OCI-LY1 (cell line): Measurements from ENCODE around the gene NRAS.

Experiments used
- H2AFZ ChIP-seq: fragments of 200-600 bp; sonication (generic), shearing (Covaris generic); 2 replicates; pipeline ENCODE4 v1.6.0; 2014; ENCODE audit warnings: antibody characterized with exemption, mild to moderate bottlenecking, low read length
- H3F3A ChIP-seq: fragments of 200-600 bp; sonication (generic), shearing (Covaris generic); 2 replicates; pipeline ENCODE4 v1.6.0; 2014; ENCODE audit warnings: mild to moderate bottlenecking, antibody characterized with exemption, low read length, moderate library complexity; ENCODE audit not compliant: insufficient read depth
- H3K27ac ChIP-seq: fragments of 200-600 bp; sonication (generic); 2 replicates; pipeline ENCODE4 v1.5.1; 2014; ENCODE audit warnings: low read length, mixed run types, mild to moderate bottlenecking, low read depth; ENCODE audit not compliant: poor library complexity, severe bottlenecking
- H3K27me3 ChIP-seq: fragments of 200-600 bp; sonication (generic); 2 replicates; pipeline ENCODE4 v1.6.0; 2014; ENCODE audit warnings: antibody characterized with exemption, mild to moderate bottlenecking, low read length, moderate library complexity; ENCODE audit not compliant: insufficient read depth
- H3K36me3 ChIP-seq: fragments of 200-600 bp; sonication (generic); 2 replicates; pipeline ENCODE4 v1.6.1; 2014; ENCODE audit warnings: mild to moderate bottlenecking, antibody characterized with exemption, low read length, moderate library complexity, mixed read lengths; ENCODE audit not compliant: insufficient read depth
- H3K4me1 ChIP-seq: fragments of 200-600 bp; sonication (generic); 2 replicates; pipeline ENCODE4 v1.5.1; 2014; ENCODE audit warnings: mild to moderate bottlenecking, low read length, moderate library complexity; ENCODE audit not compliant: insufficient read depth, severe bottlenecking
- H3K4me2 ChIP-seq: fragments of 200-600 bp; sonication (generic), shearing (Covaris generic); 2 replicates; pipeline ENCODE4 v1.6.1; 2014; ENCODE audit warnings: low read length
- H3K4me3 ChIP-seq: fragments of 200-600 bp; sonication (generic); 2 replicates; pipeline ENCODE4 v1.5.1; 2014; ENCODE audit warnings: low read length, low read depth, mild to moderate bottlenecking, mixed read lengths; ENCODE audit not compliant: poor library complexity, severe bottlenecking
- H3K79me2 ChIP-seq: fragments of 200-600 bp; shearing (Covaris generic); 2 replicates; pipeline ENCODE4 v1.6.1; 2016; ENCODE audit warnings: mixed run types, low read length, mixed read lengths; ENCODE audit not compliant: insufficient read depth
- H3K9ac ChIP-seq: fragments of 200-600 bp; sonication (generic), shearing (Covaris generic); 2 replicates; pipeline ENCODE4 v1.6.1; 2014; ENCODE audit warnings: mild to moderate bottlenecking, low read length, mixed read lengths
- H3K9me2 ChIP-seq: fragments of 200-600 bp; sonication (generic), shearing (Covaris generic); 2 replicates; pipeline ENCODE4 v1.6.1; 2014; ENCODE audit warnings: low read depth, mild to moderate bottlenecking, low read length, mixed read lengths
- H3K9me3 ChIP-seq: fragments of 200-600 bp; shearing (Covaris generic); 2 replicates; pipeline ENCODE4 v1.6.1; 2014; ENCODE audit warnings: low read length, mixed read lengths
- H4K20me1 ChIP-seq: fragments of 200-600 bp; sonication (generic), shearing (Covaris generic); 2 replicates; pipeline ENCODE4 v1.6.0; 2016; ENCODE audit warnings: mild to moderate bottlenecking, low read length; ENCODE audit not compliant: insufficient read depth
- CTCF ChIP-seq: fragments of 200-600 bp; sonication (generic), shearing (Covaris generic); IDR thresholded peaks from 2 replicates; pipeline ENCODE4 v1.5.1; 2017; ENCODE audit warnings: mild to moderate bottlenecking, antibody characterized with exemption, low read length, moderate library complexity, mixed read lengths
- EZH2 ChIP-seq: fragments of 200-600 bp; sonication (generic), shearing (Covaris generic); IDR thresholded peaks from 2 replicates; pipeline ENCODE4 v1.8.0; 2017; ENCODE audit warnings: borderline replicate concordance, mixed run types, mild to moderate bottlenecking, antibody characterized with exemption, low read length, moderate library complexity, mixed read lengths

Gene NRAS

GRCh38 chr1:114741963-114742746, 25.6 kb upstream of the NRAS start:
- H3K9me2 ChIP-seq: no peaks in the 10 kb centered on the region

GRCh38 chr1:114740331-114740730, 23.8 kb upstream of the NRAS start:
- H3K36me3 ChIP-seq: peaks cover 97% of the 10 kb centered on the region
- no peak overlapping the region for H3K4me2 ChIP-seq
- H3F3A ChIP-seq: no peaks in the 10 kb centered on the region
- H3K4me3 ChIP-seq: no peak overlapping the region
- TF ChIP-seq EZH2 (no peak), CTCF (no peak)
- peaks cover 7% of the 10 kb centered on the region for H4K20me1 ChIP-seq
- H3K9me2 ChIP-seq: no peaks in the 10 kb centered on the region
- peaks cover 61% of the 10 kb centered on the region for H3K79me2 ChIP-seq
- no peak overlapping the region for H3K27ac ChIP-seq
- no peaks in the 10 kb centered on the region for H3K9me3 ChIP-seq
- no peak overlapping the region for H2AFZ ChIP-seq
- H3K4me1 ChIP-seq: no peaks in the 10 kb centered on the region
- H3K27me3 ChIP-seq: no peaks in the 10 kb centered on the region
- no peak overlapping the region for H3K9ac ChIP-seq

More at GRCh38 chr1:114741963-114742746, 25.6 kb upstream of the NRAS start:
- Histone ChIP-seq H3K79me2 (peaks cover 80% of the 10 kb centered on the region), H3K27me3 (no peaks in the 10 kb centered on the region), H3K4me3 (no peak overlapping the region), H4K20me1 (peaks cover 13% of the 10 kb centered on the region), H3K4me1 (no peaks in the 10 kb centered on the region), H3K9me3 (no peaks in the 10 kb centered on the region), H3K9ac (no peak overlapping the region), H3F3A (no peaks in the 10 kb centered on the region), H2AFZ (no peak overlapping the region), H3K36me3 (peaks cover 97% of the 10 kb centered on the region), H3K27ac (no peak overlapping the region), H3K4me2 (no peak overlapping the region)
- TF ChIP-seq CTCF (no peak), EZH2 (no peak)

GRCh38 chr1:114737314-114737849, 20.8 kb upstream of the NRAS start:
- Histone ChIP-seq H2AFZ (no peak overlapping the region), H3K27me3 (no peaks in the 10 kb centered on the region), H3K9me3 (no peaks in the 10 kb centered on the region), H4K20me1 (no peaks in the 10 kb centered on the region), H3K4me2 (no peak overlapping the region), H3K79me2 (peaks cover 32% of the 10 kb centered on the region), H3K9ac (no peak overlapping the region), H3K4me1 (no peaks in the 10 kb centered on the region), H3F3A (no peaks in the 10 kb centered on the region), H3K36me3 (peaks cover 99% of the 10 kb centered on the region), H3K27ac (no peak overlapping the region), H3K4me3 (no peak overlapping the region), H3K9me2 (no peaks in the 10 kb centered on the region)
- no peak for TF ChIP-seq EZH2
- no peak for TF ChIP-seq CTCF
